ENCODE data around the gene MFN2.

- TF ChIP-seq, protein P1, sequence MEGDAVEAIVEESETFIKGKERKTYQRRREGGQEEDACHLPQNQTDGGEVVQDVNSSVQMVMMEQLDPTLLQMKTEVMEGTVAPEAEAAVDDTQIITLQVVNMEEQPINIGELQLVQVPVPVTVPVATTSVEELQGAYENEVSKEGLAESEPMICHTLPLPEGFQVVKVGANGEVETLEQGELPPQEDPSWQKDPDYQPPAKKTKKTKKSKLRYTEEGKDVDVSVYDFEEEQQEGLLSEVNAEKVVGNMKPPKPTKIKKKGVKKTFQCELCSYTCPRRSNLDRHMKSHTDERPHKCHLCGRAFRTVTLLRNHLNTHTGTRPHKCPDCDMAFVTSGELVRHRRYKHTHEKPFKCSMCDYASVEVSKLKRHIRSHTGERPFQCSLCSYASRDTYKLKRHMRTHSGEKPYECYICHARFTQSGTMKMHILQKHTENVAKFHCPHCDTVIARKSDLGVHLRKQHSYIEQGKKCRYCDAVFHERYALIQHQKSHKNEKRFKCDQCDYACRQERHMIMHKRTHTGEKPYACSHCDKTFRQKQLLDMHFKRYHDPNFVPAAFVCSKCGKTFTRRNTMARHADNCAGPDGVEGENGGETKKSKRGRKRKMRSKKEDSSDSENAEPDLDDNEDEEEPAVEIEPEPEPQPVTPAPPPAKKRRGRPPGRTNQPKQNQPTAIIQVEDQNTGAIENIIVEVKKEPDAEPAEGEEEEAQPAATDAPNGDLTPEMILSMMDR (IDR thresholded peaks at IDR 0.05; ENCODE audit: low read length) = no peak
- no peak for TF ChIP-seq EZH2 (IDR thresholded peaks at IDR 0.05; ENCODE audit: borderline replicate concordance, low read length)
These were observed 35.9 kb downstream of the MFN2 start for GRCh38 chr1:12016182-12016581.

Measured in OCI-LY1 (cell line).